ENCODE results near the gene ZBTB17.

GRCh38 chr1:15993666-15994065 lies 17.8 kb upstream of the ZBTB17 start:
- TF ChIP-seq POLR2AphosphoS5 (IDR thresholded peaks at IDR 0.05; ENCODE audit: low read depth, low read length) (no peak), CTCF (IDR thresholded peaks at IDR 0.05; ENCODE audit: control extremely low read depth in 1 of 3, insufficient read depth in 1 of 3, low read depth in 1 of 3, low read length in 3 of 3) (no peak), RAD21 (IDR thresholded peaks at IDR 0.05 in 1 of 2, conservative IDR thresholded peaks at IDR 0.05 in 1 of 2; ENCODE audit: low read depth in 2 of 2, low read length in 2 of 2) (no peak), CHD2 (IDR thresholded peaks at IDR 0.05; ENCODE audit: low read length) (no peak), RFX5 (IDR thresholded peaks at IDR 0.05; ENCODE audit: borderline replicate concordance, low read depth, low read length) (no peak), SP2 (IDR thresholded peaks at IDR 0.05; ENCODE audit: low read length) (no peak), SP1 (IDR thresholded peaks at IDR 0.05; ENCODE audit: low read depth, low read length) (no peak), NANOG (IDR thresholded peaks at IDR 0.05; ENCODE audit: insufficient read depth, low read depth, low read length, poor library complexity, severe bottlenecking) (no peak), SRF (IDR thresholded peaks at IDR 0.05; ENCODE audit: low read depth, low read length) (no peak), GABPA (IDR thresholded peaks at IDR 0.05; ENCODE audit: borderline replicate concordance, insufficient read depth, low read length) (no peak), JUN (IDR thresholded peaks at IDR 0.05; ENCODE audit: low read depth, low read length) (no peak), EP300 (IDR thresholded peaks at IDR 0.05; ENCODE audit: borderline replicate concordance in 1 of 2, low read depth in 2 of 2, low read length in 2 of 2) (no peak)

Measured in H1 (cell line).